Activated B cell treated with CpG ODN at 0.5 μM for 24 hours (primary cell): Measurements from ENCODE around the gene TBC1D16. TPM values are rescaled to one million over a fixed set of nuclear protein-coding genes. Genes with fewer than 3 reads are reported as not detected.

Experiments
- ATAC-seq: fragments of 200-7000 bp; cut with Tn5 transposase; one replicate; pipeline ENCODE4 v1.10.0; 2021; ENCODE audit warnings: low read depth, mild to moderate bottlenecking, moderate library complexity
- CTCF ChIA-PET: fragments of 350-600 bp; sonication (Branson Sonifier 250); formaldehyde crosslinking; loops from one replicate; lab custom pipeline; 2021; ENCODE audit warnings: antibody characterized with exemption; lab: Charles Lee
- POLR2A ChIA-PET: fragments of 350-600 bp; sonication (Branson Sonifier 250); formaldehyde crosslinking; loops from one replicate; lab custom pipeline; 2021; ENCODE audit warnings: antibody characterized with exemption; lab: Charles Lee
- DNase-seq: peaks from one replicate; pipeline ENCODE4 v3.0.0; 2022
- H3K27ac Mint-ChIP-seq: one replicate; pipeline ENCODE4 v1.8.0; 2020; ENCODE audit warnings: mixed read lengths
- H3K27me3 Mint-ChIP-seq: one replicate; pipeline ENCODE4 v1.8.0; 2021; ENCODE audit warnings: mixed read lengths
- H3K36me3 Mint-ChIP-seq: one replicate; pipeline ENCODE4 v1.8.0; 2021; ENCODE audit warnings: low read depth, mixed read lengths
- H3K4me1 Mint-ChIP-seq: one replicate; pipeline ENCODE4 v1.8.0; 2021; ENCODE audit warnings: mixed read lengths
- H3K4me3 Mint-ChIP-seq: one replicate; pipeline ENCODE4 v1.8.0; 2020; ENCODE audit warnings: mild to moderate bottlenecking, mixed read lengths
- H3K9me3 Mint-ChIP-seq: one replicate; pipeline ENCODE4 v1.8.0; 2020; ENCODE audit warnings: mixed read lengths
- CTCF ChIP-seq: fragments of 200-600 bp; IDR thresholded peaks from one replicate; pipeline ENCODE4 v1.8.0; 2022; ENCODE audit warnings: antibody characterized with exemption, mild to moderate bottlenecking
- intact Hi-C: fragments of 100-400 bp; cut with micrococcal nuclease; formaldehyde crosslinking; loops from one replicate; pipeline ENCODE4 v1.15.1; 2024
- total RNA-seq: library from RNA; stranded (reverse); gene quantifications from 2 replicates; pipeline ENCODE4 v1.2.3, GENCODE V29; 2022

The TBC1D16 gene
- total RNA-seq, 1 donor from 2014 or later, result 2.6 TPM

- TF ChIP-seq CTCF, result no peak
- Mint-ChIP-seq H3K4me1 (peaks cover 24% of the 10 kb centered on the region), H3K9me3 (no peaks in the 10 kb centered on the region), H3K4me3 (no peak overlapping the region), H3K36me3 (no peaks in the 10 kb centered on the region), H3K27ac (no peak overlapping the region), H3K27me3 (peaks cover 2% of the 10 kb centered on the region)
- ChIA-PET CTCF (no interaction called here), POLR2A (no interaction called here)
- no peak for ATAC-seq
- intact Hi-C loops, result no loop called here
- no peak for DNase-seq
Measured at GRCh38 chr17:79917902-79918484, 117.7 kb downstream of the TBC1D16 start.

GRCh38 chr17:79916991-79917901 lies 118.4 kb downstream of the TBC1D16 start:
- TF ChIP-seq CTCF, result no peak
- Mint-ChIP-seq H3K9me3 (no peaks in the 10 kb centered on the region), H3K4me3 (no peak overlapping the region), H3K27ac (no peak overlapping the region), H3K36me3 (no peaks in the 10 kb centered on the region), H3K4me1 (peaks cover 21% of the 10 kb centered on the region), H3K27me3 (peaks cover 2% of the 10 kb centered on the region)
- DNase-seq, result no peak
- ATAC-seq, result no peak
- ChIA-PET CTCF (interaction anchor here (0.7 to 1.3 kb wide), 3 partner anchors 19 to 53 kb away, joined by 3 to 6 read pairs (median 6); no protein-coding TSS in a partner anchor), POLR2A (no interaction called here)
- intact Hi-C loops, result loop anchor here (1.0 kb wide), 1 partner anchor 175 kb away; no protein-coding TSS in a partner anchor

- Mint-ChIP-seq H3K27me3 (no peaks in the 10 kb centered on the region), H3K4me3 (no peak overlapping the region), H3K9me3 (no peaks in the 10 kb centered on the region), H3K27ac (no peak overlapping the region), H3K36me3 (no peaks in the 10 kb centered on the region), H3K4me1 (peaks cover 14% of the 10 kb centered on the region)
- DNase-seq, result no peak
- TF ChIP-seq CTCF, result no peak
- POLR2A ChIA-PET, result interaction anchor here (0.6 kb wide), 1 partner anchor 146 kb away, joined by 9 read pairs; no protein-coding TSS in a partner anchor
- intact Hi-C loops, result loop anchor here (1.0 kb wide), 1 partner anchor 174 kb away; no protein-coding TSS in a partner anchor
- ATAC-seq, result no peak
- CTCF ChIA-PET, result interaction anchor here (0.7 to 1.3 kb wide), 3 partner anchors 18 to 54 kb away, joined by 3 to 6 read pairs (median 6); no protein-coding TSS in a partner anchor
Measured at GRCh38 chr17:79916506-79916905, 119.2 kb downstream of the TBC1D16 start.

- POLR2A ChIA-PET, result interaction anchor here (0.6 kb wide), 2 partner anchors 83 to 146 kb away, joined by 3 to 9 read pairs; no protein-coding TSS in a partner anchor
- H3K4me1 Mint-ChIP-seq, result peaks cover 13% of the 10 kb centered on the region
- H3K27me3 Mint-ChIP-seq, result no peaks in the 10 kb centered on the region
- no peaks in the 10 kb centered on the region for H3K36me3 Mint-ChIP-seq
- DNase-seq (no peak), ATAC-seq (no peak)
- intact Hi-C loops, result loop anchor here (1.0 kb wide), 1 partner anchor 174 kb away; no protein-coding TSS in a partner anchor
- no peak overlapping the region for H3K27ac Mint-ChIP-seq
- H3K9me3 Mint-ChIP-seq, result no peaks in the 10 kb centered on the region
- H3K4me3 Mint-ChIP-seq, result no peak overlapping the region
- CTCF ChIA-PET, result interaction anchor here (0.7 to 1.6 kb wide), 4 partner anchors 15 to 54 kb away, joined by 3 to 6 read pairs (median 3); no protein-coding TSS in a partner anchor
- no peak for TF ChIP-seq CTCF
Measured at GRCh38 chr17:79915850-79916430, 119.7 kb downstream of the TBC1D16 start.
